ENCODE results near the gene FHAD1. TPM values are rescaled to one million over a fixed set of nuclear protein-coding genes. Genes with fewer than 3 reads are reported as not detected.

The FHAD1 gene
- total RNA-seq, 1 donor from 2014 or later: not detected

GRCh38 chr1:15314328-15315281 lies 67.6 kb downstream of the FHAD1 start:
- DNase-seq: no peak
- intact Hi-C loops (cut with DNase I): no loop called here
- no peak for ATAC-seq (ENCODE audit: poor library complexity)

- DNase-seq: no peak
- intact Hi-C loops (cut with DNase I): no loop called here
Observed at GRCh38 chr1:15315815-15316214, 68.8 kb downstream of the FHAD1 start.

GRCh38 chr1:15316510-15316909 lies 69.5 kb downstream of the FHAD1 start:
- no peak for ATAC-seq (ENCODE audit: poor library complexity)
- no peak for DNase-seq
- intact Hi-C loops (cut with DNase I): no loop called here

More at GRCh38 chr1:15315815-15316214, 68.8 kb downstream of the FHAD1 start:
- no peak for ATAC-seq (ENCODE audit: poor library complexity)

- intact Hi-C loops (cut with DNase I): no loop called here
Observed at GRCh38 chr1:15320267-15320666, 73.2 kb downstream of the FHAD1 start.

GRCh38 chr1:15321601-15322000 lies 74.6 kb downstream of the FHAD1 start:
- DNase-seq (no peak), ATAC-seq (ENCODE audit: poor library complexity) (no peak)
- intact Hi-C loops (cut with DNase I): no loop called here

More at GRCh38 chr1:15320267-15320666, 73.2 kb downstream of the FHAD1 start:
- no peak for ATAC-seq (ENCODE audit: poor library complexity)
- DNase-seq: no peak

GRCh38 chr1:15322648-15323350 lies 75.8 kb downstream of the FHAD1 start:
- DNase-seq: no peak
- intact Hi-C loops (cut with DNase I): no loop called here
- peak; percentile 66 for ATAC-seq (ENCODE audit: poor library complexity)

- DNase-seq (peak; percentile 86), ATAC-seq (ENCODE audit: poor library complexity) (peak; percentile 90)
- intact Hi-C loops (cut with DNase I): no loop called here
Observed at GRCh38 chr1:15323351-15323988, 76.4 kb downstream of the FHAD1 start.

- ATAC-seq (ENCODE audit: poor library complexity): no peak
- intact Hi-C loops (cut with DNase I): loop anchor here (2.0 kb wide), 1 partner anchor 107 kb away; no protein-coding TSS in a partner anchor
- no peak for DNase-seq
Observed at GRCh38 chr1:15323989-15324868, 77.2 kb downstream of the FHAD1 start.

GRCh38 chr1:15324869-15325335 lies 77.9 kb downstream of the FHAD1 start:
- intact Hi-C loops (cut with DNase I): loop anchor here (2.0 to 5.0 kb wide), 2 partner anchors 87 to 106 kb away; no protein-coding TSS in a partner anchor
- no peak for ATAC-seq (ENCODE audit: poor library complexity)

GRCh38 chr1:15325375-15326085 lies 78.5 kb downstream of the FHAD1 start:
- ATAC-seq (ENCODE audit: poor library complexity) (no peak), DNase-seq (no peak)
- intact Hi-C loops (cut with DNase I): loop anchor here (2.0 to 5.0 kb wide), 2 partner anchors 87 to 105 kb away; no protein-coding TSS in a partner anchor

More at GRCh38 chr1:15324869-15325335, 77.9 kb downstream of the FHAD1 start:
- DNase-seq: no peak

- ATAC-seq (ENCODE audit: poor library complexity) (no peak), DNase-seq (no peak)
- intact Hi-C loops (cut with DNase I): loop anchor here (5.0 kb wide), 1 partner anchor 85 kb away; no protein-coding TSS in a partner anchor
Observed at GRCh38 chr1:15326691-15327588, 79.9 kb downstream of the FHAD1 start.

- intact Hi-C loops (cut with DNase I): loop anchor here (5.0 kb wide), 1 partner anchor 84 kb away; no protein-coding TSS in a partner anchor
- ATAC-seq (ENCODE audit: poor library complexity) (peak; percentile 83), DNase-seq (peak; percentile 85)
Observed at GRCh38 chr1:15328351-15329103, 81.5 kb downstream of the FHAD1 start.

- ATAC-seq (ENCODE audit: poor library complexity) (peak; percentile 84), DNase-seq (peak; percentile 69)
- intact Hi-C loops (cut with DNase I): loop anchor here (5.0 kb wide), 1 partner anchor 83 kb away; no protein-coding TSS in a partner anchor
Observed at GRCh38 chr1:15329104-15329820, 82.2 kb downstream of the FHAD1 start.

- intact Hi-C loops (cut with DNase I): no loop called here
- ATAC-seq (ENCODE audit: poor library complexity) (no peak), DNase-seq (no peak)
Observed at GRCh38 chr1:15330028-15330427, 83.0 kb downstream of the FHAD1 start.

GRCh38 chr1:15331180-15331579 lies 84.2 kb downstream of the FHAD1 start:
- no peak for ATAC-seq (ENCODE audit: poor library complexity)
- intact Hi-C loops (cut with DNase I): no loop called here
- DNase-seq: no peak
